Measurements from ENCODE around the gene RPS21. TPM values are rescaled to one million over a fixed set of nuclear protein-coding genes. Genes with fewer than 3 reads are reported as not detected.

Gene RPS21
- 686 TPM for polyA plus RNA-seq (ENCODE audit: insufficient read length)
- long read RNA-seq, donor 1, transcript RPS21-205 (5 exons, 429 nt): minor isoform, 32 of 1,124 reads
- long read RNA-seq, donor 1, transcript RPS21-201 (6 exons, 344 nt): major isoform, 696 of 1,124 reads
- long read RNA-seq, donor 1, transcript RPS21-204 (4 exons, 418 nt): minor isoform, 5 of 1,124 reads
- long read RNA-seq, donor 1, partial matches to known transcripts: 303 of 1,124 reads
- long read RNA-seq, donor 1, other reads (novel, unspliced or antisense): 86 of 1,124 reads
- long read RNA-seq, donor 2, transcript RPS21-201 (6 exons, 344 nt): major isoform, 599 of 898 reads
- long read RNA-seq, donor 2, transcript RPS21-204 (4 exons, 418 nt): minor isoform, 5 of 898 reads
- long read RNA-seq, donor 2, transcript RPS21-205 (5 exons, 429 nt): minor isoform, 29 of 898 reads
- long read RNA-seq, donor 2, partial matches to known transcripts: 193 of 898 reads
- long read RNA-seq, donor 2, other reads (novel, unspliced or antisense): 70 of 898 reads
- long read RNA-seq, donor 3, transcript RPS21-201 (6 exons, 344 nt): major isoform, 534 of 734 reads
- long read RNA-seq, donor 3, transcript RPS21-205 (5 exons, 429 nt): minor isoform, 22 of 734 reads
- long read RNA-seq, donor 3, transcript RPS21-204 (4 exons, 418 nt): minor isoform, 6 of 734 reads
- long read RNA-seq, donor 3, partial matches to known transcripts: 126 of 734 reads
- long read RNA-seq, donor 3, other reads (novel, unspliced or antisense): 44 of 734 reads
- long read RNA-seq, donor 4, transcript RPS21-201 (6 exons, 344 nt): major isoform, 310 of 477 reads
- long read RNA-seq, donor 4, transcript RPS21-205 (5 exons, 429 nt): minor isoform, 11 of 477 reads
- long read RNA-seq, donor 4, partial matches to known transcripts: 141 of 477 reads
- long read RNA-seq, donor 4, other reads (novel, unspliced or antisense): 14 of 477 reads
- long read RNA-seq, donor 5, transcript RPS21-203 (3 exons, 401 nt): minor isoform, 8 of 1,830 reads
- long read RNA-seq, donor 5, transcript RPS21-201 (6 exons, 344 nt): major isoform, 1,248 of 1,830 reads
- long read RNA-seq, donor 5, transcript RPS21-204 (4 exons, 418 nt): minor isoform, 9 of 1,830 reads
- long read RNA-seq, donor 5, transcript RPS21-205 (5 exons, 429 nt): minor isoform, 64 of 1,830 reads
- long read RNA-seq, donor 5, partial matches to known transcripts: 335 of 1,830 reads
- long read RNA-seq, donor 5, other reads (novel, unspliced or antisense): 164 of 1,830 reads
- long read RNA-seq, donor 6, transcript RPS21-205 (5 exons, 429 nt): minor isoform, 36 of 1,404 reads
- long read RNA-seq, donor 6, transcript RPS21-201 (6 exons, 344 nt): major isoform, 884 of 1,404 reads
- long read RNA-seq, donor 6, partial matches to known transcripts: 366 of 1,404 reads
- long read RNA-seq, donor 6, other reads (novel, unspliced or antisense): 112 of 1,404 reads
- long read RNA-seq, donor 7, transcript RPS21-205 (5 exons, 429 nt): minor isoform, 66 of 1,841 reads
- long read RNA-seq, donor 7, transcript RPS21-201 (6 exons, 344 nt): major isoform, 1,214 of 1,841 reads
- long read RNA-seq, donor 7, transcript RPS21-204 (4 exons, 418 nt): minor isoform, 11 of 1,841 reads
- long read RNA-seq, donor 7, partial matches to known transcripts: 389 of 1,841 reads
- long read RNA-seq, donor 7, other reads (novel, unspliced or antisense): 156 of 1,841 reads
- long read RNA-seq, donor 8, transcript RPS21-205 (5 exons, 429 nt): minor isoform, 9 of 447 reads
- long read RNA-seq, donor 8, transcript RPS21-201 (6 exons, 344 nt): major isoform, 329 of 447 reads
- long read RNA-seq, donor 8, partial matches to known transcripts: 87 of 447 reads
- long read RNA-seq, donor 8, other reads (novel, unspliced or antisense): 21 of 447 reads

- peak; percentile 86 for DNase-seq
Measured at GRCh38 chr20:62386383-62387218, at the start of gene RPS21. TSS of gene RPS21 (plus strand) at chr20:62387103. CDS start at chr20:62387339, 236 bp downstream.

GRCh38 chr20:62337558-62338293, 49.2 kb upstream of the RPS21 start:
- no peak for DNase-seq

DNA sequence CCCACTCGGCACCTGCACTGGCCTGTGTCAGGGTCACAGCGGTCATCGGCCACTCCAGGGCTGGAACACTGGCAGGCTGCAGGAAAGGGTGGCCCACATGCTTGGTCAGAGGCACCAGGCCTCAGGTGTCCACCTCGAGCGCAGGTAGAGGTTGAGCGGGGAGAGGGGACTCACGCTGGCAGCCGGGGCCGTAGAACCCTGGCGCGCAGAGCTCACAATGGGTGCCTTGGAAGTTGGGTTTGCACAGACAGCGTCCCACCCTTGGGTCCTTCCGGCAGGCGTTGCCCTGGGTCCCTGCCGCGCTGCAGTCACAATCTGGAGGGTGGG, 48.6 kb upstream of the RPS21 start:
- no peak for DNase-seq

DNA sequence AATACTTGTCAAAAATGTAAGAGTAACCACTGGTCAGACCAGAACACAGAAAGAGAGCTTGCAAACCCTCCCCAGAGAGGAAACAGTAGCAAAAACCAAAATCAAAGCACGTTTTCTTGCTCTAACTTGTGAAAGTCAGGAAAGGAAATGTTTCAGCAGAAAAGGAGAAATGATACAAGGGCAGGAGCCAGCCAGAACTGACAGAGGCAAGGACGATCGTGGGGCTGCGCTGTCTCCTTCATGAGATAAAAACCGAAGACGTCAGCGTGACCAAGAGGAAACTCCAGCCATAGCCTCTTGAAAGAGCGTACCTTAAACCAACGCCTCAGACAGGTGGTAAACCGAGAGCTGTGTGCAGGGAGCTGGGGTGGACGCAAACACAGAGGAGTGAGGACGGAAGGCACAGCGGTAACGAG, 47.2 kb upstream of the RPS21 start:
- no peak for DNase-seq

DNA sequence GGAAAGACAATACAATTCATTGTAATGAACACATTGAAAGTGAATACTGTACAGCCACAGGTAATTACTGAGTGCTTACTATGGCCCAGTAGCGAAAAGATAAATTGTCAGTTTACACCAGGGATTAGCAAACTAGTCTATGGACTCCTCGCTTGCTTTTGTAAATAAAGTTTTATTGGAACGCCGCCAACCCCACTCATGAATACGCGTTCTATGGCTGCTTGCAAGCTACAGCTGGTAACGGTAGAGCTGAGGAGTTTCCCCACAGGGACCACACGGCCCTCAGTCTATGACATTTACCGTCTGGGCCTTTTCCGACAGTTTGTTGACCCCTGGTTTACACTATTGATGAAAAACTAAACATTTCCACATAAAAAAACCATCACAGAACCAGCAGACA, 44.0 kb upstream of the RPS21 start:
- no peak for DNase-seq

- DNase-seq: no peak
Measured at GRCh38 chr20:62344092-62344491, 42.8 kb upstream of the RPS21 start.

DNA sequence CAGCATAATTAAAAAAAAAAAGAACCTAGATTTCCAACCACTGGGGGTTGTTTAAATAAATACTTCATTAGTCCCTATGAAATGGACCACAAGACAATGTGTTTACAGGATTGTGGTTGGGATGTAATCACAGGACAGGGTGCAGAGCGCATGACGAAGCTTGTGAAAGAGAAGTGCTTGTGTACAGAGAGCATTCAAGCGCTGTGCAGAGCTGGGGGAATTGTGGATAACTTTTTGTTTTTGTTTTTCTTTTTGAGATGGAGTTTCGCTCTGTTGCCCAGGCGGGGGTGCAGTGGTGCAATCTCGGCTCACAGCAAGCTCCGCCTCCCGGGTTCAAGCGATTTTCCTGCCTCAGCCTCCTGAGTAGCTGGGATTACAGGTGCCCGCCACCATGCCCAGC, 42.1 kb upstream of the RPS21 start:
- no peak for DNase-seq

GRCh38 chr20:62345681-62346370, 41.1 kb upstream of the RPS21 start:
- DNase-seq: no peak

DNA sequence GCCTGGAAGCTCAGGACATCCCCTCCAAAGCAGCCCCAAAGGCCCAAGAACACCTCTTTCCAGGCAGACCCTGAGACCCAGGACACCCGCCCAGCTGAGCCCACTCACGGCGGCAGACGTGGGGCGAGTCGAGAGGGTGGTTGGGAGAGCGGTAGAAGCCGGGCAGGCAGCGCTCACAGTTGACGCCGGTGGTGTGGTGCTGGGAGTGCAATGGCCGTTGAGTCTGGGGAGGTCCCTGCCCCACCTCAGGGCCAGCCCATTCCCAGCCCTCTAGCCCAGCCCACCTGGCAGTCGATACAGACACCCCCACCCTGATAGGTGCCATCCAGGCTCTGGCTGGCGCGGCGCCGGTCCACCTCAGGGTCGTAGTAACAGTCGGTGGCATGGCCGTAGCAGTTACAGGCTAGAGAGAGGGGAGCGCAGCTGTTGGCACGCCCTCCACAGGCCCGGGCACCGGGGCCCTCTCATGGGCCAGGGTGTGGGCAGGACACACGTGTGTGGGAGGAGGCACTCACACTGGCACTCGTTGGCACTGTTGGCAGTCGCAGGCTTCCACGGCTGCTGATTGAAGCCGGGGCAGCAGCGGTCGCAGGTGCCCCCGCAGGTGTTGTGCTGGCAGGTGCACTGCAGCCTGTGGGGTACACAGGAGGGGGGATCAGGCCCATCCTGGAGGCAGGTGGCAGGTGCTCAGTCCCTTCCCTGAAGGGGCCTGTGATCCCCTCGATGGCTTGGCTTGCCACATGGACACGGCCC, 40.3 kb upstream of the RPS21 start:
- no peak for DNase-seq

DNA sequence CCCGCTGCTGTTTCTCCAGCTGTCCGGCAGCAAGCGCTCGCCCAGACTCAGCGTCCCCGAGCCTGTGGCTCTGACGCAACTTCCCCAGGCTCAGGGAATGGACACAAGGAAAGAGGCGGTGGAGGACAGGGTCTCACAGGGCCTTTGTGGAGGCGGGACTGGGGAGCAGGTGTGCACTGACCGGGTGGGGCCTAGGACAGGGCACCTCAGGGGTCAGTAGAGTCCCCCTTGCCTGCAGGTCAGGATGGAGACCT, 39.8 kb upstream of the RPS21 start:
- DNase-seq: no peak

DNA sequence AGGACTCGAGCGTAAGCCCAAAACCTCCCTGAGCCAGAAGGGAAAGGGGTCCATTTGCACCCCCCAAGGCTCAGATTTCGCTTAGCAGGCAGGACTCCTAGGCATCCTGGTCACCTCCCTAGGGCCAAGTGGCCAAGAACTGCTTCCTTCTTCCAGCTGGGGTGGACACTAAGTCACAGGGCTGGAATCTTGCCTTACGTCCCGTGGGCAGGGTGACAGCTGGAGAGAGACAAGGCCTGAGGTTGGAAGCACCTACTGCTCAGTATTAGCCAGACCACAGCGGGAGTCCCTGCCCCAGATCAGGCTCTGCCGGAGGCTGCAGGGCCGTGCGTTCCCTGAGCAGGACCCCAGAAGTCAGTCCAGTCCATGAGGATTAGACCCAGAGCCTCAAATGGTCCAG, 39.5 kb upstream of the RPS21 start:
- no peak for DNase-seq

- DNase-seq: no peak
Measured at GRCh38 chr20:62348604-62349003, 38.3 kb upstream of the RPS21 start.

GRCh38 chr20:62349556-62350097, 37.3 kb upstream of the RPS21 start:
- DNase-seq: no peak

DNA sequence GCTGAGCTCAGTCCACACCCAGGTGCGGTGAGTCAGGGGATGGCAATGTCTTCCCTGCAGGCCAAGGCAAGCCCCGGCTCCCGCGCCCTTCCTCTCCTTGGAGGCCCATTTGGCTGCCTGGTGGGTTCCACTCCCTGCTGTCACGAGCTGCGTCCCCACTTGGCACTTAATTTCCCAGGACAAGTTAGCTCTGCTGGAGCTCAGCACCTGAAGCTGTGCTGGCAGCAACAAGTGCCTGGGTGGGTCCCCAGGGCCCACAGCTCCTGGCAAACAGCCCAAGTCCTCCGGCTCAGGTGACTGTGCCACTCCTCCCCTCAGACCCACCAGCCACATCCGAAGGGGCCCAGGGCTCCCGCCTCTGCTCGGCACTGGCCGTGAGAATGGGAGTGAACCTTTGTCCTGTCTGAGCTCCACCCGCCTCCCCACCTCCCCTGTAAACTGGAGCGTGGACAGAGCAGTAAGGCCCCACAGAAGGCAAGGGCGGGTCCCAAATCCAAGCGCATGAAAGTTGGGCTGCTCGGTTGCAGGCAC, 36.7 kb upstream of the RPS21 start:
- no peak for DNase-seq

GRCh38 chr20:62350629-62351422, 36.1 kb upstream of the RPS21 start:
- DNase-seq: no peak

DNA sequence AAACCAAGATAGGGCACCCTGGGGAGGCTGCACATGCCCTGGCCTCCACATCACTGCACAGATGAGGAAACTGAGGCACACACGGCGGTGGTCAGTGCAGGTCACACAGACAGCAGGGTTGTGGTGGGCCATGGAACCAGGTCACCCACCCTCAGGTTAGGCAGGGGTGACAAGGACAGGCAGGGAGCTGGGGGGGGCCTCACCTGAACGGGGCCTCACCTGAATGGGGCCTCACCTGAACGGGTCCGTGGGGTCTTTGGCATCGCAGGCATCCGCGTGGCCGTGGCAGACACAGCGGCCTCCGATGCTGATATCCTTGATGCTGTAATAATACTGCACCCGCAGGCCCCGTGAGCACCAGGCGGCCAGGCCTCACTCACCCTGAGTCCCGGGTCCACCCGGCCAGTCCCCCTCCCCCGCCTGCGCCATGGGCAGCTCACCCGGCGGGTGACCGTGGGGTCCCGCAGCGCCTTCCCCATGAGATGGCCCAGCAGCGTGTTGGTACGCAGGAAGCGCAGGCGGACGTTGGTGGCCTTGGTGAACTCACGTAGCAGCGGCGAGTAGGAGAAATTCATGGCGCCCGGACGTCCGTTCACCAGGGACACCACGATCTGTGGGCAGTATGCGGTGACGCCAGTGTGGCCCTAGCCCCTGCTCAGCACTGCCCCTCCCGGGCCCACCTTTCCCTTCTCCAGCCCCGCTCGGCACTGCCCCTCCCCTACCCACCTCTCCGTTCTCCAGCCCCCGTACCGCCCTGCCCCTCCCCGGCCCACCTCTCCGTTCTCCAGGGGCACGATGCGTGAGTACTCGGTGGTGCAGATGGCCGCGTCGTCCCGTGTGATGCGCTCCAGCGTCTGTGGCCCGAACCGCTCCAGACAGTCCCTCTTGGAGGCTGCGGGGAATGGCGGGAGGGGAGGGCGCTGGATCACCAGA, 35.2 kb upstream of the RPS21 start:
- DNase-seq: no peak
